MG63 (cell line): ENCODE measurements around the gene GULP1. TPM values are rescaled to one million over a fixed set of nuclear protein-coding genes. Genes with fewer than 3 reads are reported as not detected.

ENCODE experiments used
- DNase-seq: peaks from one replicate; pipeline ENCODE4 v3.0.0-alpha.2; 2020
- H3K27me3 ChIP-seq: fragments of 250-450 bp; sonication (Bioruptor Pico); 2 replicates; pipeline ENCODE4 v1.5.1; 2020; ENCODE audit warnings: mild to moderate bottlenecking, moderate library complexity
- H3K36me3 ChIP-seq: fragments of 250-450 bp; sonication (Bioruptor Pico); 2 replicates; pipeline ENCODE4 v1.5.1; 2020; ENCODE audit warnings: mild to moderate bottlenecking, moderate library complexity
- H3K4me3 ChIP-seq: fragments of 250-450 bp; sonication (Bioruptor Pico); 2 replicates; pipeline ENCODE4 v1.5.1; 2020; ENCODE audit warnings: mild to moderate bottlenecking, moderate library complexity
- H3K9me3 ChIP-seq: fragments of 250-450 bp; sonication (Bioruptor Pico); 2 replicates; pipeline ENCODE4 v1.5.1; 2020; ENCODE audit warnings: mild to moderate bottlenecking, moderate library complexity
- total RNA-seq: library from RNA; depleted of rRNA; stranded (reverse); fragments of >200 nt; shearing (Covaris generic); gene quantifications from 2 replicates; pipeline ENCODE4 v1.2.3, GENCODE V29; 2014; ENCODE audit warnings: low replicate concordance

The GULP1 gene
- total RNA-seq, 1 experiment from 2014 or later = 14.6 TPM

- Histone ChIP-seq H3K4me3 (no peak overlapping the region), H3K27me3 (no peaks in the 10 kb centered on the region), H3K36me3 (no peaks in the 10 kb centered on the region), H3K9me3 (no peaks in the 10 kb centered on the region)
- peak; percentile 32 for DNase-seq
These were observed 338.3 kb downstream of the GULP1 start for GRCh38 chr2:188629753-188630527.

GRCh38 chr2:188631037-188631809 lies 339.5 kb downstream of the GULP1 start:
- Histone ChIP-seq H3K4me3 (no peak overlapping the region), H3K9me3 (no peaks in the 10 kb centered on the region), H3K36me3 (no peaks in the 10 kb centered on the region), H3K27me3 (no peaks in the 10 kb centered on the region)
- no peak for DNase-seq

- no peaks in the 10 kb centered on the region for H3K27me3 ChIP-seq
- no peak for DNase-seq
- no peak overlapping the region for H3K4me3 ChIP-seq
- no peaks in the 10 kb centered on the region for H3K36me3 ChIP-seq
- H3K9me3 ChIP-seq = no peaks in the 10 kb centered on the region
These were observed 343.0 kb downstream of the GULP1 start for GRCh38 chr2:188634656-188635055.
